ENCODE results near the gene SOX21. TPM values are rescaled to one million over a fixed set of nuclear protein-coding genes. Genes with fewer than 3 reads are reported as not detected.

SOX21 gene
- polyA plus RNA-seq, 1 donor from 2014 or later = 0.35 TPM

DNA sequence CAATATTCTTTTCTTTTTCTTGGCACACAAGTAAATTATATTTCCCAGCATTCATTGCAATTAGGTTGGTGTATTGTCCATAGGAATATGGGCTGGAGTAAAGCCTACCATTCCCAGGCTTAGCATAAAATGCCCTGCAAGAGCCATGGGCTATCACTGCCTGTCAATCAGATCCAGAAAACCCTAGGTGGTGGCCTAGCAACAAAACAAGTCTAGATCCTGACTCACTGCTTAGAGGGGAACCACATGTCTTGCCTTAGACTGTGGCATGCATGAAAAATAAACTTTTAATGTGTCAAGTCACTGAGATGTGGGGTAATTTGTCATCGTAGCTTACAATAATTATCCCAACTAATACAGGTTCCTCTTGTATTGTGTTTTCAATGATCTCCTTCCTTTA is 16.2 kb downstream of the SOX21 start:
- no peaks in the 10 kb centered on the region for H3K79me2 ChIP-seq (replicated peaks; ENCODE audit: insufficient read depth, low read length)
- TF ChIP-seq, protein P1, sequence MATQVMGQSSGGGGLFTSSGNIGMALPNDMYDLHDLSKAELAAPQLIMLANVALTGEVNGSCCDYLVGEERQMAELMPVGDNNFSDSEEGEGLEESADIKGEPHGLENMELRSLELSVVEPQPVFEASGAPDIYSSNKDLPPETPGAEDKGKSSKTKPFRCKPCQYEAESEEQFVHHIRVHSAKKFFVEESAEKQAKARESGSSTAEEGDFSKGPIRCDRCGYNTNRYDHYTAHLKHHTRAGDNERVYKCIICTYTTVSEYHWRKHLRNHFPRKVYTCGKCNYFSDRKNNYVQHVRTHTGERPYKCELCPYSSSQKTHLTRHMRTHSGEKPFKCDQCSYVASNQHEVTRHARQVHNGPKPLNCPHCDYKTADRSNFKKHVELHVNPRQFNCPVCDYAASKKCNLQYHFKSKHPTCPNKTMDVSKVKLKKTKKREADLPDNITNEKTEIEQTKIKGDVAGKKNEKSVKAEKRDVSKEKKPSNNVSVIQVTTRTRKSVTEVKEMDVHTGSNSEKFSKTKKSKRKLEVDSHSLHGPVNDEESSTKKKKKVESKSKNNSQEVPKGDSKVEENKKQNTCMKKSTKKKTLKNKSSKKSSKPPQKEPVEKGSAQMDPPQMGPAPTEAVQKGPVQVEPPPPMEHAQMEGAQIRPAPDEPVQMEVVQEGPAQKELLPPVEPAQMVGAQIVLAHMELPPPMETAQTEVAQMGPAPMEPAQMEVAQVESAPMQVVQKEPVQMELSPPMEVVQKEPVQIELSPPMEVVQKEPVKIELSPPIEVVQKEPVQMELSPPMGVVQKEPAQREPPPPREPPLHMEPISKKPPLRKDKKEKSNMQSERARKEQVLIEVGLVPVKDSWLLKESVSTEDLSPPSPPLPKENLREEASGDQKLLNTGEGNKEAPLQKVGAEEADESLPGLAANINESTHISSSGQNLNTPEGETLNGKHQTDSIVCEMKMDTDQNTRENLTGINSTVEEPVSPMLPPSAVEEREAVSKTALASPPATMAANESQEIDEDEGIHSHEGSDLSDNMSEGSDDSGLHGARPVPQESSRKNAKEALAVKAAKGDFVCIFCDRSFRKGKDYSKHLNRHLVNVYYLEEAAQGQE (IDR thresholded peaks at IDR 0.05; ENCODE audit: borderline replicate concordance) = no peak
- TF ChIP-seq POLR2AphosphoS5 (IDR thresholded peaks at IDR 0.05) (no peak), SMC3 (conservative IDR thresholded peaks at IDR 0.05; ENCODE audit: poor library complexity) (no peak), EP300 (conservative IDR thresholded peaks at IDR 0.05; ENCODE audit: poor library complexity, severe bottlenecking) (no peak), TAF1 (IDR thresholded peaks at IDR 0.05; ENCODE audit: low read depth) (no peak), MXI1 (conservative IDR thresholded peaks at IDR 0.05; ENCODE audit: poor library complexity, severe bottlenecking) (no peak)
- TF ChIP-seq, protein P2, sequence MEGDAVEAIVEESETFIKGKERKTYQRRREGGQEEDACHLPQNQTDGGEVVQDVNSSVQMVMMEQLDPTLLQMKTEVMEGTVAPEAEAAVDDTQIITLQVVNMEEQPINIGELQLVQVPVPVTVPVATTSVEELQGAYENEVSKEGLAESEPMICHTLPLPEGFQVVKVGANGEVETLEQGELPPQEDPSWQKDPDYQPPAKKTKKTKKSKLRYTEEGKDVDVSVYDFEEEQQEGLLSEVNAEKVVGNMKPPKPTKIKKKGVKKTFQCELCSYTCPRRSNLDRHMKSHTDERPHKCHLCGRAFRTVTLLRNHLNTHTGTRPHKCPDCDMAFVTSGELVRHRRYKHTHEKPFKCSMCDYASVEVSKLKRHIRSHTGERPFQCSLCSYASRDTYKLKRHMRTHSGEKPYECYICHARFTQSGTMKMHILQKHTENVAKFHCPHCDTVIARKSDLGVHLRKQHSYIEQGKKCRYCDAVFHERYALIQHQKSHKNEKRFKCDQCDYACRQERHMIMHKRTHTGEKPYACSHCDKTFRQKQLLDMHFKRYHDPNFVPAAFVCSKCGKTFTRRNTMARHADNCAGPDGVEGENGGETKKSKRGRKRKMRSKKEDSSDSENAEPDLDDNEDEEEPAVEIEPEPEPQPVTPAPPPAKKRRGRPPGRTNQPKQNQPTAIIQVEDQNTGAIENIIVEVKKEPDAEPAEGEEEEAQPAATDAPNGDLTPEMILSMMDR (IDR thresholded peaks at IDR 0.05; ENCODE audit: poor library complexity, severe bottlenecking) = no peak
- H4K20me1 ChIP-seq (ENCODE audit: insufficient read depth) = no peaks in the 10 kb centered on the region

DNA sequence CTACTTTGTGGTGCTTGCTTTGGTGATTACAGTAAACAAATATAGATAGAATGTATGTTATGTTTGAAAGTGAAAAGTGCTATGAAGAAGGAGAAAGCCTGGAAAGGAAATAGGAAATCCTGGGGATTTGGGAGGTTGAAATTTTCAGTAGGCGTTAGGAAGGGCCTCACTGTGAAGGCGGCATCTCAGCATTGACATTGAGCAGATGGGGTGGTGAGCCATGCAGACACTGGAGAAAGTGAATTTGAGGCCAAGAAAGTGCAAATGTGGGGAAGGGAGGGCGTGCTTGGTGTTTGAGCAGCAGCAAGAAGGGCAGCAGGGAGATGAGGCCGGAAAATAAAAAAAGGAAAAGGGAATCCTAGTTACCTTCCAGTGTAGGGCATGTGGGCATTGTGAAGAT is 20.3 kb downstream of the SOX21 start:
- H3K9ac ChIP-seq (ENCODE audit: low read length) = no peak overlapping the region
- H3K9me3 ChIP-seq (ENCODE audit: low read length) = no peaks in the 10 kb centered on the region
- no peak overlapping the region for H2AFZ ChIP-seq (ENCODE audit: low read depth, low read length)
- no peak for TF ChIP-seq POLR2AphosphoS5 (IDR thresholded peaks at IDR 0.05)
- H3K36me3 ChIP-seq (ENCODE audit: insufficient read depth, low read length) = no peaks in the 10 kb centered on the region
- no peaks in the 10 kb centered on the region for H4K20me1 ChIP-seq (ENCODE audit: insufficient read depth)
- H3K4me2 ChIP-seq (ENCODE audit: low read length) = no peak overlapping the region
- no peaks in the 10 kb centered on the region for H3K27me3 ChIP-seq (ENCODE audit: insufficient read depth, low read depth, low read length)
- H3K79me2 ChIP-seq (replicated peaks; ENCODE audit: insufficient read depth, low read length) = no peaks in the 10 kb centered on the region
- H3K9me2 ChIP-seq (ENCODE audit: insufficient read depth, low read length) = no peaks in the 10 kb centered on the region
- H3K4me3 ChIP-seq (ENCODE audit: low read length) = no peak overlapping the region
- no peak overlapping the region for H3K27ac ChIP-seq (ENCODE audit: low read length)
- H3F3A ChIP-seq (ENCODE audit: insufficient read depth, low read length, poor library complexity, severe bottlenecking) = no peaks in the 10 kb centered on the region

More for the DNA sequence above, 16.2 kb downstream of the SOX21 start:
- Histone ChIP-seq H3K27ac (ENCODE audit: low read length) (no peak overlapping the region), H3K4me3 (ENCODE audit: low read length) (no peak overlapping the region), H3K27me3 (ENCODE audit: insufficient read depth, low read depth, low read length) (no peaks in the 10 kb centered on the region), H3K9ac (ENCODE audit: low read length) (no peak overlapping the region), H3K9me3 (ENCODE audit: low read length) (no peaks in the 10 kb centered on the region), H3K36me3 (ENCODE audit: insufficient read depth, low read length) (no peaks in the 10 kb centered on the region), H3F3A (ENCODE audit: insufficient read depth, low read length, poor library complexity, severe bottlenecking) (no peaks in the 10 kb centered on the region), H3K4me2 (ENCODE audit: low read length) (no peak overlapping the region), H2AFZ (ENCODE audit: low read depth, low read length) (no peak overlapping the region), H3K9me2 (ENCODE audit: insufficient read depth, low read length) (no peaks in the 10 kb centered on the region)

DNA sequence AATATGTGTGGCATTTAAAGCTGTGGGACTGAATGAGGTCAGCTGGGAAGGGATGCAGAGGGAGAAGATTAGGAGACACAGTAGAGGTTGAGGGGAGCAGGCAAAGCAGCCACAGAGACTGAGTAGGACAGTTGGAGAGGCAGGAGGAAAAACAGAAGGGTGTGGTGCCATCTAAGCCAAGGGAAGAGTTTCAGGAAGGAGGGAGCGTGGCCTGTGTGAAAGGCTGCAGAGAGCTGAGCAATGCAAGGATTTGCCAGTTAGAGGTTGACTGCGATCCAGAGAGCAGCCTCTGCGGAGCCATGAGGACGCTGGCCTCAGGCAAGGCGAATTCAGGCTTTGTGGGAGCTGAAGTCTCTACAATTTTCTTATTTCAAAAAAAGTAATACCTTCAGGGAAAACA is 28.9 kb downstream of the SOX21 start:
- TF ChIP-seq MXI1 (conservative IDR thresholded peaks at IDR 0.05; ENCODE audit: poor library complexity, severe bottlenecking) (no peak), TAF1 (IDR thresholded peaks at IDR 0.05; ENCODE audit: low read depth) (no peak), EZH2 (IDR thresholded peaks at IDR 0.05; ENCODE audit: borderline replicate concordance, insufficient read depth, low read length, poor library complexity, severe bottlenecking) (no peak), POLR2AphosphoS5 (IDR thresholded peaks at IDR 0.05) (no peak), EP300 (conservative IDR thresholded peaks at IDR 0.05; ENCODE audit: poor library complexity, severe bottlenecking) (no peak), RAD21 (conservative IDR thresholded peaks at IDR 0.05) (no peak), SMC3 (conservative IDR thresholded peaks at IDR 0.05; ENCODE audit: poor library complexity) (no peak)
- TF ChIP-seq, protein P2 (IDR thresholded peaks at IDR 0.05; ENCODE audit: poor library complexity, severe bottlenecking) = no peak
- TF ChIP-seq, protein P1 (IDR thresholded peaks at IDR 0.05; ENCODE audit: borderline replicate concordance) = no peak
- no peak overlapping the region for H3K4me3 ChIP-seq (ENCODE audit: low read length)
- H3K9ac ChIP-seq (ENCODE audit: low read length) = no peak overlapping the region
- H3K27me3 ChIP-seq (ENCODE audit: insufficient read depth, low read depth, low read length) = no peaks in the 10 kb centered on the region
- no peak overlapping the region for H3K27ac ChIP-seq (ENCODE audit: low read length)
- H3K9me2 ChIP-seq (ENCODE audit: insufficient read depth, low read length) = no peaks in the 10 kb centered on the region
- H3K79me2 ChIP-seq (replicated peaks; ENCODE audit: insufficient read depth, low read length) = no peaks in the 10 kb centered on the region
- no peak overlapping the region for H2AFZ ChIP-seq (ENCODE audit: low read depth, low read length)
- H3K9me3 ChIP-seq (ENCODE audit: low read length) = no peaks in the 10 kb centered on the region
- no peaks in the 10 kb centered on the region for H4K20me1 ChIP-seq (ENCODE audit: insufficient read depth)
- no peak overlapping the region for H3K4me2 ChIP-seq (ENCODE audit: low read length)
- no peaks in the 10 kb centered on the region for H3F3A ChIP-seq (ENCODE audit: insufficient read depth, low read length, poor library complexity, severe bottlenecking)
- H3K36me3 ChIP-seq (ENCODE audit: insufficient read depth, low read length) = no peaks in the 10 kb centered on the region
